Fibroblast of skin of left quadriceps (primary cell): ENCODE measurements around the gene SMC2.
A peak's percentile ranks its signal among the peaks of the same experiment; 100 is the strongest.

Experiments
- DNase-seq, 2 experiments: peaks; one replicate each; pipeline ENCODE4 v3.0.0-alpha.2; 2013; ENCODE audit warnings: low read depth in 2 of 2

Gene SMC2

GRCh38 chr9:104093647-104094533, at the start of gene SMC2:
SMC2 (plus strand) TSS chr9:104094309; CDS start chr9:104095385, 1,076 bp downstream.
- DNase-seq, result peak; percentile 81 to 83

- DNase-seq, result no peak
Measured at GRCh38 chr9:104068546-104068945, 25.6 kb upstream of the SMC2 start.

GRCh38 chr9:104069288-104069687, 24.8 kb upstream of the SMC2 start:
- no peak for DNase-seq

- no peak for DNase-seq
Measured at GRCh38 chr9:104071589-104071988, 22.5 kb upstream of the SMC2 start.

GRCh38 chr9:104073098-104073769, 20.9 kb upstream of the SMC2 start:
- DNase-seq, result no peak

GRCh38 chr9:104073770-104074133, 20.4 kb upstream of the SMC2 start:
- DNase-seq, result no peak

GRCh38 chr9:104074876-104075275, 19.2 kb upstream of the SMC2 start:
- DNase-seq, result peak in 1 of 2 experiments; percentile 29

- DNase-seq, result peak; percentile 77
Measured at GRCh38 chr9:104075801-104076753, 18.0 kb upstream of the SMC2 start.

- DNase-seq, result no peak
Measured at GRCh38 chr9:104078596-104078995, 15.5 kb upstream of the SMC2 start.

- no peak for DNase-seq
Measured at GRCh38 chr9:104080983-104081382, 13.1 kb upstream of the SMC2 start.

GRCh38 chr9:104082168-104082567, 11.9 kb upstream of the SMC2 start:
- DNase-seq, result no peak

GRCh38 chr9:104085525-104085924, 8.6 kb upstream of the SMC2 start:
- DNase-seq, result no peak

- DNase-seq, result no peak
Measured at GRCh38 chr9:104087894-104088293, 6.2 kb upstream of the SMC2 start.

GRCh38 chr9:104088416-104088815, 5.7 kb upstream of the SMC2 start:
- no peak for DNase-seq

GRCh38 chr9:104090578-104090977, 3.5 kb upstream of the SMC2 start:
- DNase-seq, result no peak

GRCh38 chr9:104091116-104091515, 3.0 kb upstream of the SMC2 start:
- DNase-seq, result no peak

- DNase-seq, result no peak
Measured at GRCh38 chr9:104091708-104092107, 2.4 kb upstream of the SMC2 start.

- DNase-seq, result no peak
Measured at GRCh38 chr9:104092192-104092591, 1.9 kb upstream of the SMC2 start.

- DNase-seq, result no peak
Measured at GRCh38 chr9:104092875-104093600, 1.1 kb upstream of the SMC2 start.

- no peak for DNase-seq
Measured at GRCh38 chr9:104094534-104095015, 466 bp downstream of the SMC2 start.

GRCh38 chr9:104099630-104100029, 5.5 kb downstream of the SMC2 start:
- no peak for DNase-seq
